CD4-positive, alpha-beta T cell (primary cell): ENCODE measurements around the gene FLT1. TPM values are rescaled to one million over a fixed set of nuclear protein-coding genes. Genes with fewer than 3 reads are reported as not detected.
A peak's percentile ranks its signal among the peaks of the same experiment; 100 is the strongest.

Source experiments
- ATAC-seq: fragments of 200-7000 bp; cut with Tn5 transposase; one replicate; pipeline ENCODE4 v1.10.0; 2022; ENCODE audit warnings: mild to moderate bottlenecking; ENCODE audit not compliant: poor library complexity
- CTCF ChIA-PET: fragments of 350-600 bp; sonication (Branson Sonifier 250); formaldehyde crosslinking; loops from one replicate; lab custom pipeline; 2021; ENCODE audit warnings: antibody characterized with exemption, inconsistent platforms; lab: Charles Lee
- POLR2A ChIA-PET: fragments of 350-600 bp; sonication (Branson Sonifier 250); formaldehyde crosslinking; loops from one replicate; lab custom pipeline; 2021; ENCODE audit warnings: antibody characterized with exemption, inconsistent platforms; lab: Charles Lee
- DNase-seq, 14 experiments: peaks; one replicate each; pipeline ENCODE4 v3.0.0-alpha.2; 2013 to 2020; ENCODE audit warnings: mixed read lengths in 2 of 14
- H3K27ac ChIP-seq, 2 donors: one replicate each; pipeline versions ENCODE4 v1.5.1 to v1.7.0; 2013; ENCODE audit warnings: low read length in 2 of 2, low read depth in 1 of 2, mild to moderate bottlenecking in 1 of 2
- H3K27me3 ChIP-seq, 2 experiments: 1 replicate in 1 of 2; 2 replicates in 1 of 2; pipeline versions ENCODE4 v1.6.1 to v1.7.0; 2013; ENCODE audit warnings: low read length in 2 of 2, control low read depth in 1 of 2, mild to moderate bottlenecking in 1 of 2, moderate library complexity in 1 of 2; ENCODE audit not compliant: insufficient read depth in 2 of 2, control insufficient read depth in 1 of 2
- H3K36me3 ChIP-seq: one replicate; pipeline ENCODE4 v1.6.1; 2013; ENCODE audit warnings: low read length, control low read depth; ENCODE audit not compliant: insufficient read depth
- H3K4me1 ChIP-seq: one replicate; pipeline ENCODE4 v1.6.1; 2013; ENCODE audit warnings: low read length, control low read depth; ENCODE audit not compliant: insufficient read depth
- H3K4me3 ChIP-seq: one replicate; pipeline ENCODE4 v1.5.1; 2013; ENCODE audit warnings: mild to moderate bottlenecking, low read length, moderate library complexity
- H3K9me3 ChIP-seq, 2 experiments: 1 replicate in 1 of 2; 2 replicates in 1 of 2; pipeline versions ENCODE4 v1.6.1 to v1.7.0; 2013; ENCODE audit warnings: low read length in 2 of 2, mild to moderate bottlenecking in 2 of 2, control low read depth in 1 of 2, moderate library complexity in 1 of 2; ENCODE audit not compliant: control insufficient read depth in 1 of 2, insufficient read depth in 1 of 2
- H3K27ac Mint-ChIP-seq: one replicate; pipeline ENCODE4 v1.8.0; 2020; ENCODE audit warnings: mixed read lengths
- H3K27me3 Mint-ChIP-seq: one replicate; pipeline ENCODE4 v1.8.0; 2021; ENCODE audit warnings: mixed read lengths
- H3K36me3 Mint-ChIP-seq: one replicate; pipeline ENCODE4 v1.8.0; 2021; ENCODE audit warnings: low read depth, mixed read lengths
- H3K4me1 Mint-ChIP-seq: one replicate; pipeline ENCODE4 v1.8.0; 2021; ENCODE audit warnings: low read depth, mixed read lengths
- H3K4me3 Mint-ChIP-seq: one replicate; pipeline ENCODE4 v1.8.0; 2020; ENCODE audit warnings: mild to moderate bottlenecking, mixed read lengths
- H3K9me3 Mint-ChIP-seq: one replicate; pipeline ENCODE4 v1.8.0; 2020; ENCODE audit warnings: mixed read lengths
- intact Hi-C, 2 experiments: fragments of 100-400 bp; cut with DNase I in 1 of 2; cut with micrococcal nuclease in 1 of 2; formaldehyde crosslinking; loops; one replicate each; pipeline versions ENCODE4 v1.15.1 to v1.9.0; 2023 to 2025; cut with DNase I, micrococcal nuclease
- total RNA-seq, 174 experiments: library from RNA in 2 of 174; stranded (reverse) in 2 of 174; gene quantifications; one replicate each; pipeline ENCODE4 v1.2.3 and lab custom pipeline; 2021 to 2026
- TF ChIP-seq, protein P1 (sequence below): fragments of 200-600 bp; IDR thresholded peaks from one replicate; pipeline ENCODE4 v1.8.0; 2022; ENCODE audit warnings: antibody characterized with exemption, mild to moderate bottlenecking

Gene FLT1
- total RNA-seq, 2 experiments from 2014 or later = 1.1 to 1.2 TPM

DNA sequence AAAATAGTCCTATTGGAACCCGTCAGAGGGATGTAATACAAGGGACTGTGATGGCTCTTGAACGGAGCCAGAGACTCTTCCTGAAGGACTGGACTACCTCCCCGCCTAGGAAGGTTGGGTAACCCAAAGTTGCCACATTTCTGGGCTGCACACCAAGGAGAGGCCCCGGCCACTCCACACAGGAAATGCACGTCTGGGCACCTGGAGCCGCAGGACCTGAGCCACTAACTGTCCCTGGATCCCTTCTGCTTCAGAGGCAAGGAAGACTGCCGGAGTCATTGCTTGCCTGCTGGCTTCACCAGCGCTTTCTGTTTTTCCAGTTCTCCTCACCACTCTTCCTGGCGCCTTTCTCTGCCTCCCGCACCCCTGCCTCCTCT, 1.2 kb upstream of the FLT1 start:
- Histone ChIP-seq H3K4me3 (no peak overlapping the region), H3K4me1 (peaks cover 20% of the 10 kb centered on the region), H3K27ac (no peak overlapping the region), H3K36me3 (no peaks in the 10 kb centered on the region), H3K27me3 (peaks cover 26 to 51% of the 10 kb centered on the region in 2 experiments), H3K9me3 (peaks cover 0 to 9% of the 10 kb centered on the region in 2 experiments)
- ATAC-seq = no peak
- Mint-ChIP-seq H3K27ac (peak overlapping the region; percentile 61), H3K4me1 (peaks cover 42% of the 10 kb centered on the region), H3K4me3 (peak overlapping the region; percentile 78), H3K27me3 (peaks cover 48% of the 10 kb centered on the region), H3K9me3 (no peaks in the 10 kb centered on the region), H3K36me3 (no peaks in the 10 kb centered on the region)
- peak in 1 of 14 experiments; percentile 17 for DNase-seq
- intact Hi-C loops = no loop called here
- ChIA-PET CTCF (no interaction called here), POLR2A (no interaction called here)
- TF ChIP-seq, protein P1, sequence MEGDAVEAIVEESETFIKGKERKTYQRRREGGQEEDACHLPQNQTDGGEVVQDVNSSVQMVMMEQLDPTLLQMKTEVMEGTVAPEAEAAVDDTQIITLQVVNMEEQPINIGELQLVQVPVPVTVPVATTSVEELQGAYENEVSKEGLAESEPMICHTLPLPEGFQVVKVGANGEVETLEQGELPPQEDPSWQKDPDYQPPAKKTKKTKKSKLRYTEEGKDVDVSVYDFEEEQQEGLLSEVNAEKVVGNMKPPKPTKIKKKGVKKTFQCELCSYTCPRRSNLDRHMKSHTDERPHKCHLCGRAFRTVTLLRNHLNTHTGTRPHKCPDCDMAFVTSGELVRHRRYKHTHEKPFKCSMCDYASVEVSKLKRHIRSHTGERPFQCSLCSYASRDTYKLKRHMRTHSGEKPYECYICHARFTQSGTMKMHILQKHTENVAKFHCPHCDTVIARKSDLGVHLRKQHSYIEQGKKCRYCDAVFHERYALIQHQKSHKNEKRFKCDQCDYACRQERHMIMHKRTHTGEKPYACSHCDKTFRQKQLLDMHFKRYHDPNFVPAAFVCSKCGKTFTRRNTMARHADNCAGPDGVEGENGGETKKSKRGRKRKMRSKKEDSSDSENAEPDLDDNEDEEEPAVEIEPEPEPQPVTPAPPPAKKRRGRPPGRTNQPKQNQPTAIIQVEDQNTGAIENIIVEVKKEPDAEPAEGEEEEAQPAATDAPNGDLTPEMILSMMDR = no peak

DNA sequence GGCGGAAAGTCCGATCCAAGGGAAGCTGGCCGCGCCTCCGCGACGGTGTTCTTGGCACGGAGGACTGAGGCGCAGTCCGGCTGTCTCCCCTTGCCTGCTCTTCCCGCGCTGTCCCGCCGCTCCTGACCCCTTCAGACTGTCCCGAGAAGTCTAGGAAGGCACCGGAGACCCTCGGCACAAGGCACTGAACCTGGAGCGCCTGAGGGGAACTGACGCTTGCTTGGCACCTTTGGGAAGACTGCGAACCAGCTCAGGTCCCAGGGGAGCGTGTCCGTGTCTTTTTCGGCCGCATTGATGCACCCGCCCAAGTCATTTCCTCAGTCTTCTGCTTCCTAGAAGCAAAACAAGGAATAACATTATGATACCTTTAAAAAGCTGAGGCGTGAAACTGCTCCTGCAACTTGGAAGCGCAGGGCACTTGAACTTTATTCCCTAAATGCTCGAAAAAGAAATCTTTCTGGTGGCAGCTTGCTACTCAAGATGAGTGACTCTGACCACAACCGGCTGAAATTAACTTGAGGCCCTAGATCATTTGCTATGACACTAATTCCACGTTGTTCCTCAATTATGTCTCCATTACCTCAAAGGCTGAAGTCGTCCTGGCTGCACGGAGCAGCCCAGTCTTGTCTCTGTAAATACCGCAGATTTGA, 735 bp upstream of the FLT1 start:
- ChIA-PET CTCF (no interaction called here), POLR2A (no interaction called here)
- intact Hi-C loops = no loop called here
- Mint-ChIP-seq H3K27me3 (peaks cover 52% of the 10 kb centered on the region), H3K4me1 (peaks cover 42% of the 10 kb centered on the region), H3K27ac (no peak overlapping the region), H3K36me3 (no peaks in the 10 kb centered on the region), H3K9me3 (no peaks in the 10 kb centered on the region), H3K4me3 (peak overlapping the region; percentile 64)
- H3K27ac ChIP-seq = no peak overlapping the region
- H3K4me3 ChIP-seq = peak overlapping the region; percentile 37
- H3K4me1 ChIP-seq = peaks cover 20% of the 10 kb centered on the region
- TF ChIP-seq, protein P1 = no peak
- H3K36me3 ChIP-seq = no peaks in the 10 kb centered on the region
- DNase-seq = peak in 2 of 14 experiments; percentile 13 to 22
- peaks cover 26 to 51% of the 10 kb centered on the region in 2 experiments for H3K27me3 ChIP-seq
- H3K9me3 ChIP-seq = peaks cover 0 to 9% of the 10 kb centered on the region in 2 experiments
- ATAC-seq = no peak

DNA sequence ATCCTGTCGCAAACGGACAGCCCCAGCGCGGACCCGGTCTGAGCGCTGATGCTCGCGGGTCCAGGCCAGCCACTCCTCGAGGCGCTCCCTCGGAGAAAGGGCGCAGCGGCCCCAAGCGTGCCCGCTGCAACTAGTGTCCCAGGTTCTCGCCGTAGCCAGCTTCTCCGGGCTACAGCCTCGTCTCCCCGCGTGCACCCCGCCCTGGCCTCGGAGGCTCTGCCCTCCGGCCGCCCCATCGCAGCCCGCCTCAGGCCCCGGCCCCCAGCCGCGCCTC, 487 bp downstream of the FLT1 start:
- no peaks in the 10 kb centered on the region for H3K9me3 Mint-ChIP-seq
- peaks cover 61% of the 10 kb centered on the region for H3K27me3 Mint-ChIP-seq
- ChIA-PET POLR2A (no interaction called here), CTCF (no interaction called here)
- intact Hi-C loops = loop anchor here in 1 of 2 experiments (5.0 kb wide), 1 partner anchor 163 kb away; the partner anchor contains the start of gene POMP
- H3K4me3 ChIP-seq = peak overlapping the region; percentile 50
- peaks cover 31 to 54% of the 10 kb centered on the region in 2 experiments for H3K27me3 ChIP-seq
- no peak overlapping the region for H3K27ac ChIP-seq
- H3K27ac Mint-ChIP-seq = no peak overlapping the region
- H3K36me3 ChIP-seq = no peaks in the 10 kb centered on the region
- no peak for ATAC-seq
- peak overlapping the region; percentile 43 for H3K4me3 Mint-ChIP-seq
- no peaks in the 10 kb centered on the region for H3K36me3 Mint-ChIP-seq
- TF ChIP-seq, protein P1 = no peak
- H3K4me1 Mint-ChIP-seq = peaks cover 42% of the 10 kb centered on the region
- peaks cover 0 to 9% of the 10 kb centered on the region in 2 experiments for H3K9me3 ChIP-seq
- peak in 2 of 14 experiments; percentile 12 to 17 for DNase-seq
- peaks cover 20% of the 10 kb centered on the region for H3K4me1 ChIP-seq
